Activated CD8-positive, alpha-beta memory T cell treated with anti-CD3 and anti-CD28 coated beads, Interleukin-2, amount 10 ng/mL, durations not matched to agents 7 days and 5 days (primary cell): Measurements from ENCODE around the gene KRTAP4-3. TPM values are rescaled to one million over a fixed set of nuclear protein-coding genes. Genes with fewer than 3 reads are reported as not detected.
"Not testable (repeated sequence)": the region's sequence is repeated elsewhere in the genome, so short reads cannot be mapped to it uniquely, and the experiment has no call there.

Source experiments
- ATAC-seq: fragments of 150-1000 bp; cut with Tn5 transposase; one replicate; pipeline ENCODE4 v1.10.0; 2021; ENCODE audit warnings: moderate library complexity
- CTCF ChIA-PET: fragments of 350-600 bp; sonication (Branson Sonifier 250); formaldehyde crosslinking; loops from one replicate; lab custom pipeline; 2021; ENCODE audit warnings: antibody characterized with exemption; lab: Charles Lee
- DNase-seq: peaks from one replicate; pipeline ENCODE4 v3.0.0-alpha.2; 2020
- H3K27ac Mint-ChIP-seq: one replicate; pipeline ENCODE4 v1.8.0; 2021; ENCODE audit warnings: mild to moderate bottlenecking, mixed read lengths
- H3K27me3 Mint-ChIP-seq: one replicate; pipeline ENCODE4 v1.8.0; 2021; ENCODE audit warnings: mixed read lengths
- H3K36me3 Mint-ChIP-seq: one replicate; pipeline ENCODE4 v1.8.0; 2021; ENCODE audit warnings: mild to moderate bottlenecking, mixed read lengths
- H3K4me1 Mint-ChIP-seq: one replicate; pipeline ENCODE4 v1.8.0; 2021; ENCODE audit warnings: mixed read lengths
- H3K4me3 Mint-ChIP-seq: one replicate; pipeline ENCODE4 v1.8.0; 2021; ENCODE audit warnings: mild to moderate bottlenecking, moderate library complexity, mixed read lengths
- H3K9me3 Mint-ChIP-seq: one replicate; pipeline ENCODE4 v1.8.0; 2022; ENCODE audit warnings: low read depth, mixed read lengths
- total RNA-seq, 2 experiments: library from RNA; stranded (reverse); gene quantifications; one replicate each; pipeline ENCODE4 v1.2.3, GENCODE V29; 2021

Gene KRTAP4-3
- total RNA-seq, 2 experiments from 2014 or later = not detected

GRCh38 chr17:41177727-41178271 lies 9.8 kb upstream of the KRTAP4-3 start, which contains the start of gene KRTAP4-2:
Gene KRTAP4-2, minus strand, starts transcription at chr17:41178221. Its CDS starts 57 bp downstream, at chr17:41178164.
- no peak within 1 kb of the TSS for H3K27ac Mint-ChIP-seq
- CTCF ChIA-PET = no interaction called here
- no peak within 1 kb of the TSS for H3K4me3 Mint-ChIP-seq
- no peaks in the 10 kb centered on the region for H3K36me3 Mint-ChIP-seq
- no peaks in the 10 kb centered on the region for H3K4me1 Mint-ChIP-seq
- ATAC-seq = no peak
- H3K9me3 Mint-ChIP-seq = no peaks in the 10 kb centered on the region
- H3K27me3 Mint-ChIP-seq = peaks cover 7% of the 10 kb centered on the region
- no peak for DNase-seq

GRCh38 chr17:41176744-41177387 lies 8.8 kb upstream of the KRTAP4-3 start:
- no peak overlapping the region for H3K4me3 Mint-ChIP-seq
- CTCF ChIA-PET = no interaction called here
- no peaks in the 10 kb centered on the region for H3K36me3 Mint-ChIP-seq
- no peak overlapping the region for H3K27ac Mint-ChIP-seq
- DNase-seq = no peak
- no peaks in the 10 kb centered on the region for H3K9me3 Mint-ChIP-seq
- ATAC-seq = no peak
- peaks cover 10% of the 10 kb centered on the region for H3K27me3 Mint-ChIP-seq
- H3K4me1 Mint-ChIP-seq = no peaks in the 10 kb centered on the region

- Mint-ChIP-seq H3K36me3 (no peaks in the 10 kb centered on the region), H3K4me3 (no peak overlapping the region), H3K27me3 (peaks cover 10% of the 10 kb centered on the region), H3K9me3 (no peaks in the 10 kb centered on the region), H3K27ac (no peak overlapping the region), H3K4me1 (no peaks in the 10 kb centered on the region)
- CTCF ChIA-PET = no interaction called here
- no peak for ATAC-seq
- no peak for DNase-seq
Measured at GRCh38 chr17:41171886-41172285, 3.9 kb upstream of the KRTAP4-3 start.

GRCh38 chr17:41167561-41167960 lies 460 bp downstream of the KRTAP4-3 start:
- Mint-ChIP-seq H3K27me3 (peaks cover 4% of the 10 kb centered on the region), H3K27ac (no peak overlapping the region), H3K36me3 (no peaks in the 10 kb centered on the region), H3K9me3 (no peaks in the 10 kb centered on the region), H3K4me3 (no peak overlapping the region), H3K4me1 (no peaks in the 10 kb centered on the region)
- DNase-seq = no peak
- CTCF ChIA-PET = no interaction called here
- ATAC-seq = no peak

GRCh38 chr17:41163828-41164227 lies 4.2 kb downstream of the KRTAP4-3 start:
- Mint-ChIP-seq H3K27ac (no peak overlapping the region), H3K36me3 (no peaks in the 10 kb centered on the region), H3K9me3 (no peaks in the 10 kb centered on the region), H3K4me1 (no peaks in the 10 kb centered on the region), H3K4me3 (no peak overlapping the region), H3K27me3 (peaks cover 6% of the 10 kb centered on the region)
- CTCF ChIA-PET = no interaction called here
- ATAC-seq = no peak
- DNase-seq = no peak

- no peaks in the 10 kb centered on the region for H3K9me3 Mint-ChIP-seq
- CTCF ChIA-PET = no interaction called here
- H3K36me3 Mint-ChIP-seq = no peaks in the 10 kb centered on the region
- peaks cover 25% of the 10 kb centered on the region for H3K27me3 Mint-ChIP-seq
- ATAC-seq (no peak), DNase-seq (no peak)
- no peak within 1 kb of the TSS for H3K4me3 Mint-ChIP-seq
- H3K4me1 Mint-ChIP-seq = no peaks in the 10 kb centered on the region
- no peak within 1 kb of the TSS for H3K27ac Mint-ChIP-seq
Measured at GRCh38 chr17:41160648-41161047, 7.4 kb downstream of the KRTAP4-3 start, which contains the start of gene KRTAP4-4. Gene KRTAP4-4, minus strand, starts transcription at chr17:41160748. Its CDS starts 57 bp downstream, at chr17:41160691.

- H3K4me1 Mint-ChIP-seq, H3K36me3 Mint-ChIP-seq, CTCF ChIA-PET, ATAC-seq, DNase-seq, H3K4me3 Mint-ChIP-seq, H3K9me3 Mint-ChIP-seq, H3K27ac Mint-ChIP-seq: not testable (repeated sequence)
- peaks cover 25% of the 10 kb centered on the region for H3K27me3 Mint-ChIP-seq
Measured at GRCh38 chr17:41160190-41160589, 7.8 kb downstream of the KRTAP4-3 start.

GRCh38 chr17:41153856-41154255 lies 14.2 kb downstream of the KRTAP4-3 start:
- ATAC-seq (no peak), DNase-seq (no peak)
- Mint-ChIP-seq H3K36me3 (no peaks in the 10 kb centered on the region), H3K9me3 (no peaks in the 10 kb centered on the region), H3K4me1 (no peaks in the 10 kb centered on the region), H3K27me3 (peaks cover 31% of the 10 kb centered on the region), H3K4me3 (no peak overlapping the region), H3K27ac (no peak overlapping the region)
- CTCF ChIA-PET = interaction anchor here (0.6 kb wide), 1 partner anchor 1132 kb away, joined by 3 read pairs; no protein-coding TSS in a partner anchor

GRCh38 chr17:41151525-41151924 lies 16.5 kb downstream of the KRTAP4-3 start:
- Mint-ChIP-seq H3K4me3 (no peak overlapping the region), H3K36me3 (no peaks in the 10 kb centered on the region), H3K27me3 (peaks cover 17% of the 10 kb centered on the region), H3K9me3 (no peaks in the 10 kb centered on the region), H3K4me1 (no peaks in the 10 kb centered on the region), H3K27ac (no peak overlapping the region)
- ATAC-seq (no peak), DNase-seq (no peak)
- CTCF ChIA-PET = no interaction called here

- Mint-ChIP-seq H3K4me1 (no peaks in the 10 kb centered on the region), H3K27me3 (peaks cover 12% of the 10 kb centered on the region), H3K4me3 (no peak overlapping the region), H3K9me3 (no peaks in the 10 kb centered on the region), H3K27ac (no peak overlapping the region), H3K36me3 (no peaks in the 10 kb centered on the region)
- DNase-seq (no peak), ATAC-seq (no peak)
- CTCF ChIA-PET = no interaction called here
Measured at GRCh38 chr17:41150026-41150425, 18.0 kb downstream of the KRTAP4-3 start.

- Mint-ChIP-seq H3K4me3 (no peak within 1 kb of the TSS), H3K27ac (no peak within 1 kb of the TSS), H3K4me1 (no peaks in the 10 kb centered on the region), H3K27me3 (peaks cover 12% of the 10 kb centered on the region), H3K9me3 (no peaks in the 10 kb centered on the region), H3K36me3 (no peaks in the 10 kb centered on the region)
- DNase-seq (no peak), ATAC-seq (no peak)
- CTCF ChIA-PET = no interaction called here
Measured at GRCh38 chr17:41149652-41149985, 18.4 kb downstream of the KRTAP4-3 start, which contains the start of gene KRTAP4-5. Gene KRTAP4-5, minus strand, starts transcription at chr17:41149825. Its CDS starts 58 bp downstream, at chr17:41149767.

- ATAC-seq, H3K9me3 Mint-ChIP-seq, CTCF ChIA-PET, H3K27ac Mint-ChIP-seq, DNase-seq, H3K4me1 Mint-ChIP-seq, H3K4me3 Mint-ChIP-seq, H3K36me3 Mint-ChIP-seq: not testable (repeated sequence)
- peaks cover 11% of the 10 kb centered on the region for H3K27me3 Mint-ChIP-seq
Measured at GRCh38 chr17:41148971-41149651, 18.9 kb downstream of the KRTAP4-3 start.

GRCh38 chr17:41147531-41148204 lies 20.4 kb downstream of the KRTAP4-3 start:
- Mint-ChIP-seq H3K4me1 (no peaks in the 10 kb centered on the region), H3K4me3 (no peak overlapping the region), H3K9me3 (peaks cover 7% of the 10 kb centered on the region), H3K27me3 (peaks cover 2% of the 10 kb centered on the region), H3K36me3 (peaks cover 4% of the 10 kb centered on the region), H3K27ac (no peak overlapping the region)
- CTCF ChIA-PET = no interaction called here
- DNase-seq = no peak
- ATAC-seq = no peak
